ENCODE data around the gene SPATA32.

DNA sequence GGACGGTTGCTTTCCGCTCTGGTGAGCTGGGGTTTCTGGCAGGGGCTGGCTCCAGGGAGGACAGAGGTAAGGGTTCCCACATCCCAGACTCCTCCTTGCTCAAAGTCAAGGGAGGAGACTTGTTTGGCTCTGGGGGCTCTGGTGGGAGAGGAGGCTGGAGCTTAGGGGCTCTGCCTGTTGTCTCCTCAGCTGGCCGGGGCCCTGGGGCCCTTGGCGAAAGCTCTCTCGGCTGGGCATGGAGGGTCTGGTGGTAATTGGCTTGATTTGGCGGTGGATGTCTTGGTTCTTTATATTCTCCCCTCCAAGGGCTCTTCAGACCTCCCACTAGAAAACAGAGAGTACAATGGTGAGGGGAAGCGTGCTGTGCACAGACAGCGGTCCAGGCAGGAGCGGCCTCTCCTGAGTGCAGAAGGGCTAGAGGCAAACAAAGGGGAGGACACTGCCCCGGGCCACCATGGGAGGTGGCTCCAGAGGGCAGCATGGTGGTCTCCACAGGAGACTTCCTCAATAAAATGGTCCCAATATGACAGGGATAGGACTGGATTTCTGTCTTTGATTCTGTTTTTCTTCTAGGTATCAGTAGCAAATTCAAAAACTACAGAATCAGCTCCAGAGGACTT lies 5.7 kb upstream of the SPATA32 start:
- no peak for TF ChIP-seq POLR2A (IDR thresholded peaks at IDR 0.05)
- TF ChIP-seq, protein P1, sequence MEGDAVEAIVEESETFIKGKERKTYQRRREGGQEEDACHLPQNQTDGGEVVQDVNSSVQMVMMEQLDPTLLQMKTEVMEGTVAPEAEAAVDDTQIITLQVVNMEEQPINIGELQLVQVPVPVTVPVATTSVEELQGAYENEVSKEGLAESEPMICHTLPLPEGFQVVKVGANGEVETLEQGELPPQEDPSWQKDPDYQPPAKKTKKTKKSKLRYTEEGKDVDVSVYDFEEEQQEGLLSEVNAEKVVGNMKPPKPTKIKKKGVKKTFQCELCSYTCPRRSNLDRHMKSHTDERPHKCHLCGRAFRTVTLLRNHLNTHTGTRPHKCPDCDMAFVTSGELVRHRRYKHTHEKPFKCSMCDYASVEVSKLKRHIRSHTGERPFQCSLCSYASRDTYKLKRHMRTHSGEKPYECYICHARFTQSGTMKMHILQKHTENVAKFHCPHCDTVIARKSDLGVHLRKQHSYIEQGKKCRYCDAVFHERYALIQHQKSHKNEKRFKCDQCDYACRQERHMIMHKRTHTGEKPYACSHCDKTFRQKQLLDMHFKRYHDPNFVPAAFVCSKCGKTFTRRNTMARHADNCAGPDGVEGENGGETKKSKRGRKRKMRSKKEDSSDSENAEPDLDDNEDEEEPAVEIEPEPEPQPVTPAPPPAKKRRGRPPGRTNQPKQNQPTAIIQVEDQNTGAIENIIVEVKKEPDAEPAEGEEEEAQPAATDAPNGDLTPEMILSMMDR (IDR thresholded peaks at IDR 0.05): no peak
